Trophoblast cell (in vitro differentiated cells and primary cell): ENCODE results near the gene LYRM7.

ENCODE experiments used
- DNase-seq, 2 donors: peaks; one replicate each; pipeline ENCODE4 v3.0.0-alpha.2; 2016
- H2AFZ ChIP-seq: 2 replicates; pipeline ENCODE4 v1.6.1; 2013; ENCODE audit warnings: low read length, moderate library complexity, mild to moderate bottlenecking; ENCODE audit not compliant: insufficient read depth, poor library complexity
- H2AK5ac ChIP-seq: 2 replicates; pipeline ENCODE4 v1.6.1; 2013; ENCODE audit warnings: mild to moderate bottlenecking, low read length
- H2BK120ac ChIP-seq: 2 replicates; pipeline ENCODE4 v1.6.1; 2013; ENCODE audit warnings: low read length, mild to moderate bottlenecking, moderate library complexity; ENCODE audit not compliant: insufficient read depth, poor library complexity
- H2BK12ac ChIP-seq: 2 replicates; pipeline ENCODE4 v1.6.1; 2013; ENCODE audit warnings: mild to moderate bottlenecking, low read length, moderate library complexity
- H2BK5ac ChIP-seq: 2 replicates; pipeline ENCODE4 v1.6.1; 2013; ENCODE audit warnings: low read length, low read depth, moderate library complexity, mild to moderate bottlenecking; ENCODE audit not compliant: poor library complexity
- H3K14ac ChIP-seq: 2 replicates; pipeline ENCODE4 v1.6.1; 2013; ENCODE audit warnings: mild to moderate bottlenecking, low read length
- H3K18ac ChIP-seq: 2 replicates; pipeline ENCODE4 v1.6.1; 2013; ENCODE audit warnings: mild to moderate bottlenecking, low read length
- H3K23ac ChIP-seq: 2 replicates; pipeline ENCODE4 v1.6.1; 2013; ENCODE audit warnings: low read length
- H3K27ac ChIP-seq: 2 replicates; pipeline ENCODE4 v1.5.1; 2013; ENCODE audit warnings: low read depth, mild to moderate bottlenecking, inconsistent platforms, low read length, moderate library complexity
- H3K27me3 ChIP-seq: 2 replicates; pipeline ENCODE4 v1.6.1; 2013; ENCODE audit warnings: inconsistent platforms, mild to moderate bottlenecking, low read length, moderate library complexity; ENCODE audit not compliant: insufficient read depth
- H3K36me3 ChIP-seq, 2 experiments: 1 replicate in 1 of 2; 2 replicates in 1 of 2; pipeline ENCODE4 v1.6.1; 2013; ENCODE audit warnings: low read length in 2 of 2, mild to moderate bottlenecking in 2 of 2, moderate library complexity in 1 of 2; ENCODE audit not compliant: insufficient read depth in 2 of 2, control insufficient read depth in 1 of 2
- H3K4ac ChIP-seq: 2 replicates; pipeline ENCODE4 v1.6.1; 2013; ENCODE audit warnings: low read depth, mild to moderate bottlenecking, low read length, moderate library complexity
- H3K4me1 ChIP-seq, 2 experiments: 1 replicate in 1 of 2; 2 replicates in 1 of 2; pipeline ENCODE4 v1.6.1; 2013; ENCODE audit warnings: low read length in 2 of 2, mild to moderate bottlenecking in 2 of 2, moderate library complexity in 1 of 2; ENCODE audit not compliant: insufficient read depth in 2 of 2, control insufficient read depth in 1 of 2
- H3K4me2 ChIP-seq: 2 replicates; pipeline ENCODE4 v1.6.1; 2013; ENCODE audit warnings: inconsistent platforms, mild to moderate bottlenecking, low read length, moderate library complexity
- H3K4me3 ChIP-seq: 2 replicates; pipeline ENCODE4 v1.5.1; 2013; ENCODE audit warnings: mild to moderate bottlenecking, low read depth, low read length, inconsistent platforms
- H3K79me1 ChIP-seq: one replicate; pipeline ENCODE4 v1.6.1; 2013; ENCODE audit warnings: low read length
- H3K79me2 ChIP-seq: 2 replicates; pipeline ENCODE4 v1.6.1; 2013; ENCODE audit warnings: low read length, mild to moderate bottlenecking; ENCODE audit not compliant: control insufficient read depth, insufficient read depth, poor library complexity
- H3K9ac ChIP-seq: 2 replicates; pipeline ENCODE4 v1.6.1; 2013; ENCODE audit warnings: mild to moderate bottlenecking, low read length
- H3K9me3 ChIP-seq: 2 replicates; pipeline ENCODE4 v1.6.1; 2013; ENCODE audit warnings: low read depth, mild to moderate bottlenecking, control low read depth, inconsistent platforms, low read length; ENCODE audit not compliant: insufficient read depth
- H4K12ac ChIP-seq: 2 replicates; pipeline ENCODE4 v1.6.1; 2013; ENCODE audit warnings: low read depth, mild to moderate bottlenecking, low read length, moderate library complexity
- H4K8ac ChIP-seq: 2 replicates; pipeline ENCODE4 v1.6.1; 2013; ENCODE audit warnings: low read depth, mild to moderate bottlenecking, low read length, moderate library complexity
- H4K91ac ChIP-seq: one replicate; pipeline ENCODE4 v1.6.1; 2013; ENCODE audit warnings: low read depth, mild to moderate bottlenecking, low read length, moderate library complexity
- WGBS: extraction: QIAGEN DNeasy Blood & Tissue Kit; methylation state at CpG from one replicate; pipeline ENCODE4 v1.1.7; 2013; ENCODE audit warnings: missing lambda C conversion rate; ENCODE audit not compliant: insufficient read length, insufficient coverage; ENCODE audit errors: extremely low coverage; 5-methylcytosine and 5-hydroxymethylcytosine counted together

LYRM7 gene

DNA sequence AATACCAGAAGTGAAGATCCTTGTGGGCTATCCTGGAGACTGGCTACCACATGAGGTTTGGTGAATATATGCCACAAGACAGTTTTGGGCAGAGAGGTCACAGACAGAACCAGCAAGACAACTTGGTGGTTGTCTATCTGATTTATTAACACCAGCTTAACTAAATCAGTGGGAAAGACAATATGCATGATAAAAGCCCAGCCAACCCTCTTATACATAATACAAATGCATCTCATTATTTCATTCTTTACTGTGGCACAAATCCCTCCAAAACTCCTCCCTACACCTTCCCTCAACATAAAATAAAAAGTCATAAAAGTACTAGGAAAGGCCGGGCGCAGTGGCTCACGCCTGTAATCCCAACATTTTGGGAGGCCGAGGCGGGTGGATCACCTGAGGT, 13.8 kb upstream of the LYRM7 start:
- WGBS = no CpG with 5 or more reads among the region's 5 CpGs
- Histone ChIP-seq H2BK120ac (no peak overlapping the region), H3K79me2 (no peaks in the 10 kb centered on the region)

DNA sequence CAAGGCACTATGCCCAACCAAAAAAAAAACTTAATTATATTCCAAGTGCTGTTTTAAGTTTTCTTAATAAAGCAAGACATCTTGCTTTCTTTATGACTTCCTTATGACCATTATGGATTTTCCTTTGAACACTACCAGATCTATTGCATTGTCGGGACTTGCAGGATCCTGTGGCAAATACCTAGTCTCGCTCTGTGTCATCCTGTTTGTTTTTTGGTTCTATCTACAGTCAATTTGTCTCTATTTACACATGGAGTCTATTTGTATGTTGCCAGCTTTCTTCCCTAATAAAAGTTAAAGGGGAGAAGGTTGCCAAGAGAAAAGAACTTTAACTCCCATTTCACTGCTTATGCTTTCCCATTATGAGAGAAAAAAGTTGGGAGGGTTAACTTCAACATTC, 10.6 kb upstream of the LYRM7 start:
- Histone ChIP-seq H3K18ac (no peak overlapping the region), H4K91ac (no peak overlapping the region), H2BK5ac (no peak overlapping the region), H3K79me2 (peaks cover 7% of the 10 kb centered on the region), H3K14ac (no peak overlapping the region), H3K9me3 (no peaks in the 10 kb centered on the region), H2BK12ac (no peak overlapping the region), H3K4ac (no peak overlapping the region), H3K79me1 (peaks cover 9% of the 10 kb centered on the region), H3K27me3 (no peaks in the 10 kb centered on the region), H3K23ac (no peak overlapping the region), H3K4me2 (no peak overlapping the region), H3K27ac (no peak overlapping the region), H3K9ac (no peak overlapping the region), H4K12ac (no peak overlapping the region), H3K4me3 (no peak overlapping the region), H3K4me1 (no peaks in the 10 kb centered on the region), H2AK5ac (no peak overlapping the region), H2AFZ (no peak overlapping the region), H2BK120ac (no peak overlapping the region), H4K8ac (no peak overlapping the region), H3K36me3 (peaks cover 12 to 16% of the 10 kb centered on the region in 2 experiments)
- no peak for DNase-seq
- WGBS = no CpG with 5 or more reads among the region's 2 CpGs

More for the DNA sequence above, 13.8 kb upstream of the LYRM7 start:
- no peak overlapping the region for H3K4ac ChIP-seq
- no peak overlapping the region for H4K91ac ChIP-seq
- no peaks in the 10 kb centered on the region for H3K27me3 ChIP-seq
- no peak overlapping the region for H3K4me2 ChIP-seq
- H3K36me3 ChIP-seq = peaks cover 10 to 13% of the 10 kb centered on the region in 2 experiments
- H3K79me1 ChIP-seq = no peaks in the 10 kb centered on the region
- no peak overlapping the region for H2AFZ ChIP-seq
- H2BK12ac ChIP-seq = no peak overlapping the region
- no peaks in the 10 kb centered on the region for H3K9me3 ChIP-seq
- no peak overlapping the region for H3K18ac ChIP-seq
- no peak overlapping the region for H2BK5ac ChIP-seq
- DNase-seq = no peak
- H3K4me3 ChIP-seq = no peak overlapping the region
- H3K9ac ChIP-seq = no peak overlapping the region
- no peak overlapping the region for H3K14ac ChIP-seq
- no peak overlapping the region for H3K23ac ChIP-seq
- no peak overlapping the region for H2AK5ac ChIP-seq
- H3K4me1 ChIP-seq = no peaks in the 10 kb centered on the region
- no peak overlapping the region for H3K27ac ChIP-seq
- no peak overlapping the region for H4K12ac ChIP-seq
- H4K8ac ChIP-seq = no peak overlapping the region

DNA sequence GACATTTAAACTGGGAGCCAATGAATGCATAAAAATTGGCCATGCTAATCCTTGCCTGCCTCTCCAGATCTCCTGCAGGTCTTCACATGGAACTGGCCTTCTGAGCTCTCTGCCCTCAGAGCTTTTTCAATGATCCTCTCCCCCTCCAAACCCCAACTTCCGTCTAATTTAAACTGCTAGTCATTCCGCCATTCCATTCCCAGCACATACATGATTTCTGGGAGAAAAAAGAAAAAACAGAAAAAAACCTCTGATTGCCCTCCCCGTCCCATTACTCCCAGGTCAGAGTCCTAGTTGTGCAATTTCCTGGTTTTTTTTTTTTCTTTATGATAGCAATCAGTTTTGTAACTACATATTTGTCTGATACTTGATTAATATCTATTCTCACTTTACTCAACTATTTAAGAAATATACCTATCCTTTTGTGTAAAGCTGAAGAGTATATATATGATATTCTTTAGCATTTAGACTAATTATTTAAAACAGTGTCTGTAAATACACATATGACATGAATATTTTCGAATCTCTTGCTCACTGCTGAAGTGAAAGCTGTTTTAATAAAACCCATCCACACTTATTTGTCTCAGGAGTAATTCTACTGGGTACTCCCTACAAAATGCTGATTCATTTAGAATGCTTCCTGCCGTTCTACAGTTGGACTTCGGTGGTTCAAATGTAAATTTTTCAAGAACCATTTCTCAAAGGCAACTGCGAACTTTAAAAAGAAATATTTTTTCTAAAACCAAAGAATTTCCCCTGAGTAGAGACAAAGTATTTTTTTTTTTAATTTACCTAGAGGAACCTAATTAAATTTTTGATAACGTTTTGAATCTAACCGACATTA, 7.2 kb upstream of the LYRM7 start:
- H2BK5ac ChIP-seq = no peak overlapping the region
- H3K4ac ChIP-seq = peak overlapping the region; percentile 91
- no peak overlapping the region for H3K9ac ChIP-seq
- peaks cover 9 to 16% of the 10 kb centered on the region in 2 experiments for H3K36me3 ChIP-seq
- H3K27ac ChIP-seq = no peak overlapping the region
- H2AFZ ChIP-seq = no peak overlapping the region
- peaks cover 9% of the 10 kb centered on the region for H3K79me1 ChIP-seq
- H2AK5ac ChIP-seq = no peak overlapping the region
- no peak overlapping the region for H4K8ac ChIP-seq
- H4K91ac ChIP-seq = peak overlapping the region; percentile 35
- H3K4me1 ChIP-seq = no peaks in the 10 kb centered on the region
- H3K23ac ChIP-seq = no peak overlapping the region
- H3K4me2 ChIP-seq = peak overlapping the region; percentile 52
- no peak overlapping the region for H3K14ac ChIP-seq
- no peak overlapping the region for H2BK12ac ChIP-seq
- no peak overlapping the region for H3K4me3 ChIP-seq
- peaks cover 7% of the 10 kb centered on the region for H3K79me2 ChIP-seq
- no peaks in the 10 kb centered on the region for H3K9me3 ChIP-seq
- no CpG with 5 or more reads among the region's 9 CpGs for WGBS
- H4K12ac ChIP-seq = no peak overlapping the region
- H3K18ac ChIP-seq = no peak overlapping the region
- H3K27me3 ChIP-seq = no peaks in the 10 kb centered on the region
- no peak overlapping the region for H2BK120ac ChIP-seq
- peak; percentile 4 to 76 for DNase-seq

DNA sequence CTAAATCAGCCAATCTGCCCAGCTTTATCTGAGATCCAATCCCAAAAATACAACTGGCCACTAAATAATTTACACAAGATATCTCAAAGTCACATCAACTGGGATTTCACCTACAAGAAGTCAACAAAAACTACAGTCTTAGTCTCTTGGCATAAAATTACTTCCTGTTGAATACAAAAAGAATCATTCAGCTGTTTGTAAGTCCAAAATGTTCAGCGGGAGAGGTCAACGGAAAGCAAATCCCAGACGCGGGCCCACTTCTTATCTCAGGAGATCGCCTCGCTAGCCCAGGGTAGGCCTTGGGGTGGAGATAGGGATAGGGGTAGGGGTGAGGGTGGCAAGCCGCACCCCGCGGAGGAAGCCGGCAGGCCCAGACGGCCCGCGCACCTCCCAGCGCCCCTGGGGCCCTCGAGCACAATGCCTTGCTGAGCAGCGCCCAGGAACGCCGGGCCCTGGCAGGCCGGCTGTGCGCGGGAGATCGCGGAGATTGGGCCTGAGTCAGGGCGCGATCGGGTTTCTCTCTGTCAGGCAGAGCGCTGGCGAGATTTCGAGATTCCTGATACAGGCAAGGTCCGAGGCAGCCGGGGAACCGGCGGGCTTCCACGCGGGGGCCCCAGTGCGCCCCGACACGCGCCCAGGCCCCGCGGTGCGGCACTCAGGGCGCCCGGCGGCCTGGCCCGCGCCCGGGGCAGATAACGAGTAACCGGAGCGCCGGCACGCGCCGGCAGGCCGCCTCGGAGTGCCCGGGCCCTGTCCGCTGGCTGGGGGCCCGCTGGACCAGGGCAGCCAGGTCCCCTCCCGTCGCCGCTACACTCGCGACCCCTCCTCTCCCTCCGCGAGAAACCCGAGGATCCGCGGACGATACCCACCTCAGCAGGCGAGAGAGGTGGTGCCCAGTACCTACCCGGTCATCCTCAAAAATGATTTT, 6.3 kb upstream of the LYRM7 start:
- peak overlapping the region; percentile 80 for H4K91ac ChIP-seq
- H3K79me1 ChIP-seq = peaks cover 9% of the 10 kb centered on the region
- H3K14ac ChIP-seq = peak overlapping the region; percentile 99
- peak overlapping the region; percentile 66 for H3K4ac ChIP-seq
- peak overlapping the region; percentile 50 for H2BK12ac ChIP-seq
- peak; percentile 86 to 88 for DNase-seq
- peak overlapping the region; percentile 79 for H2BK5ac ChIP-seq
- WGBS = no CpG with 5 or more reads among the region's 73 CpGs
- H2AK5ac ChIP-seq = peak overlapping the region; percentile 92
- peak overlapping the region; percentile 84 for H3K4me3 ChIP-seq
- H3K36me3 ChIP-seq = peaks cover 9 to 14% of the 10 kb centered on the region in 2 experiments
- H3K4me2 ChIP-seq = peak overlapping the region; percentile 59
- peak overlapping the region; percentile 88 for H3K9ac ChIP-seq
- H2BK120ac ChIP-seq = peak overlapping the region; percentile 94
- H2AFZ ChIP-seq = peak overlapping the region; percentile 72
- peaks cover 7% of the 10 kb centered on the region for H3K79me2 ChIP-seq
- peak overlapping the region; percentile 75 for H3K27ac ChIP-seq
- peak overlapping the region; percentile 92 for H4K12ac ChIP-seq
- no peaks in the 10 kb centered on the region for H3K27me3 ChIP-seq
- H3K18ac ChIP-seq = peak overlapping the region; percentile 86
- H3K4me1 ChIP-seq = no peaks in the 10 kb centered on the region
- H3K23ac ChIP-seq = no peak overlapping the region
- H4K8ac ChIP-seq = peak overlapping the region; percentile 86
- no peaks in the 10 kb centered on the region for H3K9me3 ChIP-seq
